Activated CD8-positive, alpha-beta memory T cell treated with anti-CD3 and anti-CD28 coated beads for 4 hours (primary cell): ENCODE results near the gene CNKSR1.

Experiments used
- DNase-seq, 2 donors: peaks; one replicate each; pipeline ENCODE4 v3.0.0-alpha.2; 2020; ENCODE audit warnings: low read depth in 2 of 2

The CNKSR1 gene, protein sequence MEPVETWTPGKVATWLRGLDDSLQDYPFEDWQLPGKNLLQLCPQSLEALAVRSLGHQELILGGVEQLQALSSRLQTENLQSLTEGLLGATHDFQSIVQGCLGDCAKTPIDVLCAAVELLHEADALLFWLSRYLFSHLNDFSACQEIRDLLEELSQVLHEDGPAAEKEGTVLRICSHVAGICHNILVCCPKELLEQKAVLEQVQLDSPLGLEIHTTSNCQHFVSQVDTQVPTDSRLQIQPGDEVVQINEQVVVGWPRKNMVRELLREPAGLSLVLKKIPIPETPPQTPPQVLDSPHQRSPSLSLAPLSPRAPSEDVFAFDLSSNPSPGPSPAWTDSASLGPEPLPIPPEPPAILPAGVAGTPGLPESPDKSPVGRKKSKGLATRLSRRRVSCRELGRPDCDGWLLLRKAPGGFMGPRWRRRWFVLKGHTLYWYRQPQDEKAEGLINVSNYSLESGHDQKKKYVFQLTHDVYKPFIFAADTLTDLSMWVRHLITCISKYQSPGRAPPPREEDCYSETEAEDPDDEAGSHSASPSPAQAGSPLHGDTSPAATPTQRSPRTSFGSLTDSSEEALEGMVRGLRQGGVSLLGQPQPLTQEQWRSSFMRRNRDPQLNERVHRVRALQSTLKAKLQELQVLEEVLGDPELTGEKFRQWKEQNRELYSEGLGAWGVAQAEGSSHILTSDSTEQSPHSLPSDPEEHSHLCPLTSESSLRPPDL

DNA sequence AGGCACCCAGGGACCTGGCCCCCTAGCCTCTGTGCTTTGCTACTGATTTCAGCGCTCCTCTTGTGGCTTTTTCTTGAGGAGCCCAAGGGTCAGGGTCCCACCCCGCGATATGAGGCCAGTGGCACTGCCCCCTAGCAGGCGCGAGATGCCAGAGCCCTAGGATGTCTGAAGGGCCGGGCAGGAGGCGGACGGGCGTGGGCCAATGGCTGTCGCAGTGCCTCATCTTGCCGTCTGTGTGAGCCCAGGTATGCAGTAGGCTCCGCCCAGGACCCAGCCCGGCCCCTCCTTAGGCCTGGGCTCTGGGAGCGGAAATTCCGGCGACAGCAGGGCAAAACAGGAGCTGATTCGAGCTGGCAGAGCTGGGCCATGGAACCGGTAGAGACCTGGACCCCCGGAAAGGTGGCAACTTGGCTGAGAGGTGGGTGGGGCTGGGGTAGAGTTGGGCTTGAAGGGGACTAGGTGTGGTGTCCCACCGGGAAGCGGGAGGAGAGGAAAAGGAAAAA lies at the start of gene CNKSR1:
Gene CNKSR1 (plus strand): TSS at position 310 of the 503 bp plus-strand sequence. CDS start 57 bp downstream, at position 367.
- DNase-seq = no peak

DNA sequence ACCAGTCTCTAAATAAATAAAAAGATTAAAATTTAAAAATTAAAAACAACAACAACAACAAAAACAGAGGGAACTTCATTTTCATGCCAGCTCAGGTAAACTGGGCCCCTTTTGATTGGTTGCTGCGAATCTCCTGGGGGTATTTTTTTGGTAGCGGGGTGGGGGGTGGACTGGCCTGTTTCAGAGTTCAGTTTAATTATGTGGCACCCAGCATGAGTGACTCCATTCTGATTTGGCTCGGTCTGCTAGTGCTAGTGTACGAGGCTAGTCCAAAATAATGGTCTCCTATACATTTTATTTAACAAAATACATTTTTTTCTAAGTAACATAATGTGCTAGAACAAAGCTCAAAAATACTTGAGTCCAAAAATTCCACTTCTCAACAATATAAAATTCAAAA lies 47.5 kb upstream of the CNKSR1 start:
- no peak for DNase-seq

DNA sequence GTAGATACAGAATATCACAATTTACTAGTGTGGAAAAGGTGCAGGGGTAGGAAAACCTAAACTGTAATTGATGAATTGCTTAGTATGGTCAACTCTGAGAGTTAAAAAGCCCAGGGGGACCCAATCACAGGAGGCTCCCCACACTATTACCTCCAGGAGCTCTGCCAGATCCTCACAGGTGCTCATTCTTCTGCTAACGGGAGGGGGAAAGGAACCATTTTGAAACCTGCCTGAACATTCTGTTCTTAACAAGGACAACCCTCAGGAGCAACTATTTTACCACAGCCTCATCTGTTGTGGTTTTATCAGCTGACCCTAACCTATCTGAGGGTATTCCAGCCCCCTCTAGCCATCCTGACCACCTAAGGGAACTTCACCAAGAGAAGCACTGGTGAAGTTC lies 46.6 kb upstream of the CNKSR1 start:
- DNase-seq = no peak

DNA sequence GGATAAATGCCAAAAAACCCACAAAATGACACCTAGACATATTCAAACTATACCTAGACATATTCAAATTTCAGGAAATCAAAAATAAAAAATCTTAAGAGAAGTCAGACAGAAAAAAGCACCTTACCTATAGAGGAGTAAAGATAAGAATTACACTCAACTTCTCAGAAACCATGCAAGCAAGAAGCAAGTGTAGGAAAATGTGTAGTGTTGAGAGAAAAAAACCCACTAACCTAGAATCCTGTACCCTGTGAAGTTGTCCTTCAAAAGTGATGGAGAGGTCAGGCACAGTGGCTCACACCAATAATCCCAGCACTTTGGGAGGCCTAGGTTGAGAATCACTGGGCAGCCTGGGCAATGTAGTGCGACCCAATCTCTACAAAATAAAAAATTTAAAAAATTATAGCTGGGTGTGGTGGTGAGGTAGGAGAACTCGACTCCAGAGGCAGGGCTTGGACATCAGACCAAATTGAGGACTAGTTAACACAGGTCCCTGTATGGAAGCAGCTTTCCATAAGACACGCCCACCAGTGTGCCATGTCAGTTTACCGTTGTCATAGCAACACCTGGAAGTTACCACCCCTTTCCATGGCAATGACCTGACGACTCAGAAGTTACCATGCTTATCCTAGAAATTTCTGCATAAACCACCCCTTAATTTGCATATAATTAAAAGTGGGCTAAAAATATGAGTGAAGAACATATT lies 45.0 kb upstream of the CNKSR1 start:
- DNase-seq = no peak

DNA sequence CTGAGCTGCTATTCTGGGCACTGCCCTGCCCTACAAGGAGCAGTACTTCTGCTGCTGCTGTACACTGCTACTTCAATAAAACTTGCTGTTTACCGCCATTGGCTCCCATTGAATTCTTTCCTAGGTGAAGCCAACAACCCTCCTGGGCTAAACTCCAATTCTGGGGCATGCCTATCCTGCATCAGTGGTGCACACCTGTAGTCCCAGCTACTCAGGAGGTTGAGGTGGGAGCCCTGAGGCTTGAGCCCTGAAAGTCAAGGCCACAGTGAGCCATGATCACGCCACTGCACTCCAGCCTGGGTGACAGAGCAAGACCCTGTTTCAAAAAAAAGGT lies 44.5 kb upstream of the CNKSR1 start:
- DNase-seq = no peak

DNA sequence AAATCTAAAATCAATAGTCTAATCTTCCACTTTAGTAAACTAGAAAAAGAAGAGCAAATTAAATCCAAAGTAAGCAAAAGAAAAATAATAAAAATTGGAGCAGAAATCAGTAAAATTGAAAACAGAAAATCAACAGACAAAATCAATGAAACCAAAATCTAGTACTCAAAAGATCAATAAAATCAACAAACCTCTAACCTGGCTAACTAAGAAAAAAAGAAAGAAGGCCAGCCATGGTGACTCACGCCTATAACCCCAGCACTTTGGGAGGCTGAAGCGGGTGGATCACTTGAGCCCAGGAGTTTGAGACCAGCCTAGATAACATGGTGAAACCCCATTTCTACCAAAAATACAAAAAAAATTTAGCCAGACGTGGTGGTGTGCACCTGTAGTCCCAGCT lies 42.8 kb upstream of the CNKSR1 start:
- DNase-seq = no peak

DNA sequence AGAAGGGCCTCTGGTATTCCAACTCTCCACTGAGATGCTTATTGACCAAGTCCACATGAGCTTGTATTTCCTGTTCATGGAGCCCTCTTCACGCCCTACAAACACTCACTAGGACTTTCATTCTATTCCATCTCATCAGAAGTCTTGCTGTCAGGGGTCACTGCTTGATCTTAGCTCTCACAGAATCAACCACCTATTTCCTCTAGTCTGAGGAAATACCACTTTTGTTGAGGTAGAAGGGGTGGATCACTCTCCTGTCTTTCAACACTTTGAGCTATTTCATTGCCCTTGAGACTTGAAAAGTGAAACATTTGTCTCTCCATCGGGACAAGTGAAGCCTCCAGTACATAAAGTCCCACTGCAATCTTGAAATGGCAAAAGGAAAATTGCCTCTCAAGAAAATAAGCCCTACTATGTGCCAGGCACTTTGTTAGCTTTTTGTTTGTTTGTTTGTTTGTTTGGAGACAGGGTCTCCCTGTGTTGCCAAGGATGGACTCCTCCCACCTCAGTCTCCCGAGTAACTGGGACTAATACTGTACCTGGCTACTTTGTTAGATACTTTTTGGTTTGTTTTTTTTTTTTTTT lies 38.2 kb upstream of the CNKSR1 start:
- no peak for DNase-seq

DNA sequence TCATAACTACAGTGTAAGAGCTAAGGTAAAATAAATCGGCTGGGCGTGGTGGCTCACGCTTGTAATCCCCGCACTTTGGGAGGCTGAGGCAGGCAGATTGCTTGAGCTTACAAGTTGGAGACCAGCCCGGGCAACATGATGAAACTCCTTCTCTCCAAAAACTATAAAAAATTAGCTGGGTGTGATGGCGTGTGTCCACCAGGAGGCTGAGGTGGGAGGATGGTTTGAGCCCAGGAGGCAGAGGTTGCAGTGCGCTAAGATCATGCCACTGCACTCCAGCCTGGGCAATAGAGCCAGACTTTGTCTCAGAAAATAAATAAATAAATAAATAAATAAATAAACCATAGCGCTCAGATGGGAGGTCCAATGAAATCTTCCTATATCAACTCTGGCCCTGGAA lies 35.1 kb upstream of the CNKSR1 start:
- no peak for DNase-seq

DNA sequence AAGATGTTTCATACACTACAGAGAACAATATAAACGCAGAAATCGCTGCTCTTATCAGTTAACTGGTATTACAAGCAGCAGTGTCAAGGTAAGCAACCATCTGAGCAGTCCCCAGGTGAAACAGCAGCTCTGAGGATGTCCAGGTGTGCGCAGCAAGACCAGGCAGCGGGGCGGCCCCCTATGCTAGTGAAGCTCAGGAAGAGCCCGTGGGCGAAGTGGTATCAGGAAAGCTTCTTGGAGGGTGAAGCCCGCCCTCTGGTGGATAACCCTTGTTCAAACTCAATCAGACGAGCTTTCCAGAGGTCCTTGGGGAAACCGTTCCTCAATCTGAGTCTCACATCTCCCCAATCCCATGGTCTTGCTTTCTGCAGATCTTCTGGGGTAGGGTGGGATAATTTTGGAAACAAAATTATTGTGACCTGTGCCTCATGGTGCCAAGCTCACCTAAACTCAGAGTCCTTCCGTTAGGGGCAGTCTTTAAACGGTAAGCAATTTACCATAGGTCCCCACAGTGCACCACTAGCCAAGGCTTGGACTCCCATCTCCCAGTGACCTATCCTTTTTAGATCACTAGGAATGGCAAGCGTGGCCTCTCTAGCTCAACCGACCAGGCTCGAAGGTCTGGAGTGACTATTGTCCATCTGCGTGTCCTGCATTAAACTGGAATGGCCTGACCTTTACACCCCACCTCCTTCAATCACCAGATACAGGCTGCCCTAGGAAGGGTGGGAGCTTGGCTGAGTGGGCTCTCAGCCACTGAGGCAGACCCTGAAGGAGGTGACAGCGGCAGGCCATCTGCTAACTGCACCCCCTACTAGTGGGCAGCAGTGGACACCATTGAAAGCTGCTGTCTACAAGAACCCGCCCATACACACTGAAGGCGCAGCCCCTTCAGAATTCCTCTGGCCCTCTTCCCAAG lies 32.0 kb upstream of the CNKSR1 start:
- DNase-seq = peak; percentile 55 to 63

DNA sequence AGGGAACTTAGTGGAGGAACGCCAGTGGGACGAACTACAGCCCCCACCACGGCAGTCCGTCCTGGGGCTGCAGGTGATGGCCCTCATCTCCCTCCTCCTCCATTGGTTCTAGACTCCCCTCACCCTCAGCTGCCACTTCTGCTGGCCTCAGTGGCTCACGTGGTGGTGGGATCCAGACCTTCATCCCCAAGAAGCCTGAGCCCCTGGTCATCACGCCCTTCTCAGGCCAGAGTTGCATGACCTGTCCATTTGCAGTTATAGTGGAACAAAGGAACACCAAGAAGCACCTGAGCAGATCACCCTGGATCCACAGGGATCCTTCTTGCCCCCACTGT lies 31.4 kb upstream of the CNKSR1 start:
- no peak for DNase-seq

DNA sequence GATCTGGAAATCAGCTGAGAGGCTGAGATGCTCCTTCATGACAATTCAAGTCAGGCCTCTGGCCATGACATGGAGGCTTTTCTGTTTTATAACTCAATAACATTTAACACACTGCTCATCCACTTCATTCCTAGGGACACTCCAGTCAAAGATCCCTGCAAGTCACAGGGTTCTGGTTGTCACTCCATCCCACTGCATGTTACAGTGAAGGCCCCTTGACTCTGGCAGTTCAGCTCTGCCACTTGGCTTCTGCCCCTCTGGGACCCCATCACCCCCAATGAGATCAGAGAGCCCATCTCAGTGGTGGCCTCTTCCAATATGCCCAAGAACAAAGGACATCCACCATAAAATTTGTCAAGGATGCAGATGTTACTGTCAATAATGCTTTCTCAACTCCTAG lies 28.4 kb upstream of the CNKSR1 start:
- no peak for DNase-seq

DNA sequence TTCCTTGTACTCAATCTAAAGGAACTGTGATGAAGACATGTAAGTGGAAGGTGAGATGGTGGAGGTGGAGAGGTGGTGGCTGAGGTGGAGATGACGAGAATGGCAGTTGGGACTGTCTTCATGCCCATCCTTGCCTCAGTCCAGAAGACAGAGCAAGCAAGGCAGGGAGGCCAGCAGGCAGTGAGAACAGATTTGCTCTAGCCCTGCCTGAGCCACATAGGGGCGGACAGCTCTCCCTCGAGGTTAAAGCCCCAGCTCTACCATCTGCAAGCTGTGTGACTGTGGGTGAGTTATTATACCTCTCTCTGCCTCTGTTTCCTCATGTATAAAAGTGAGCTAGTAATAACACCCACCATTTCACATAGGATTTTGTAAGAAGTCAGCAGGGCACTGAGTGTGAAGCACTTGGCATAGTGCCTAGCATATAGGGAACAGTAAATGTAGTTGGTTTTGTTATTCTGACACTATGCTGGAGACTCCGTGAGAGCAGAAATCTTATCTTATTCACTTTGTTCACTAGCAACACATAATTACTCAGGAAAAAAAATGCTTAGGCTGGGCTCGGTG lies 23.2 kb upstream of the CNKSR1 start:
- DNase-seq = no peak

DNA sequence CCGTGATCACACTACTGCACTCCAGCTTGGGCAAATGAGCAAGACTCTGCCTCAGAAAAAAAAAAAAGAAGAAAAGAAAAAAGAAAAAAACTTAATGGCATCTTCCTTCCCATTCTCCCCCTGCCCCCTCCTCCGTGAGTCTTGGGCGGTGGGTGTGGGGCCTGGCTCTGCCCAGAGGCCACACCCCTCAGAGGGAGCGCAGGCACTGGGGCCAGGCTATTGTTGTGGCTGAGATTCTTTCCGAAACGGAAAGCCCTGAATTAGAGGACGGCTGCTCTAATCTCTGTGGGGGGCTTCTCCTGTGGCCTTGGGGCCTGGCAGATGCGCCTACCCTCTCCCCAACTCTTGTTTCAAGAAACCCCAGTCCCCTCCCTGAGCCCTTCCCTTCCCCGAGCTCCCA lies 22.5 kb upstream of the CNKSR1 start:
- DNase-seq = no peak

DNA sequence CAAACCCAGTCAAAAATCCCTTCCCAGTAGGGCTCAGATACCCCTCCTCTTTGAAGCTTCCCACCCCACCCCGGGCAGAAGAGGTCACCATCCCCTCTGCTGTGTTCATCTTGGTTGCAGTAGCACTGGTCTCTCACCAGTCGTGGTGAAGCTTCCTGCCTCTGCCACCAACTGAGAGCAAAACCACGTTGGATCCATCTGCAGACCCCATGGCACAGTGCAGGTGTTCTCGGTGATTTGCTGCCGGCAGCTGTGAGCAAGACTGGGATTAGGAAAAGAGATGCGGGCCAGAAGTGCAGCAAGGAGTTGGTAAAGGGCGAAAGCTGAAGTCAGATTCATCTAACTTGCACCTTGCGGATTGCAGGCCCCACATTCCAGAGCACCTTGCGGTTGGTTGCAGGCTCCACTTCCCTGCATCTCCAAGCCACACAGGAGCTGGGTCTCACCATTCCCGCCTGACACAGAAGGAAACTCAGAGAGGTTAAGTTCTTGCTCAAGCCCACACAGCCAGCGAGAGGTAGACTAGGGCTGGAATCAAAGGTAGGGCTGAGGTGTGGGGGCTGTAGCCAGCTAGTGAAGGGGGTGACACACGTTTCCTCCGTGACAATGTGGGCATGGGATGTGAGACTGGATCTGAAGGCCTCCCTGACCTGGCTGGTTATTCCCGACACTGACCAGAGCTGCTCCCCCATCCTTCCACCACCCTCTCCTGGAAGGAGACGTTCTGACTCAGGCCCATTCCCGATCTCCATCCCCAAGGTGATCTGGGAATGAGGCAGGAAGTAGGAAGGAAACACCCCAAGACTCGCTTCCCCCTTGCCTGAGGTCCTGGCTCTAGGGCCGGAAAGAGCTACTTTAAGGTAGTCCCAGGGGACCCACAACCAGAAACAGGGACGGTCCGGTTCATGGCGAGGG lies 21.7 kb upstream of the CNKSR1 start:
- DNase-seq = no peak

DNA sequence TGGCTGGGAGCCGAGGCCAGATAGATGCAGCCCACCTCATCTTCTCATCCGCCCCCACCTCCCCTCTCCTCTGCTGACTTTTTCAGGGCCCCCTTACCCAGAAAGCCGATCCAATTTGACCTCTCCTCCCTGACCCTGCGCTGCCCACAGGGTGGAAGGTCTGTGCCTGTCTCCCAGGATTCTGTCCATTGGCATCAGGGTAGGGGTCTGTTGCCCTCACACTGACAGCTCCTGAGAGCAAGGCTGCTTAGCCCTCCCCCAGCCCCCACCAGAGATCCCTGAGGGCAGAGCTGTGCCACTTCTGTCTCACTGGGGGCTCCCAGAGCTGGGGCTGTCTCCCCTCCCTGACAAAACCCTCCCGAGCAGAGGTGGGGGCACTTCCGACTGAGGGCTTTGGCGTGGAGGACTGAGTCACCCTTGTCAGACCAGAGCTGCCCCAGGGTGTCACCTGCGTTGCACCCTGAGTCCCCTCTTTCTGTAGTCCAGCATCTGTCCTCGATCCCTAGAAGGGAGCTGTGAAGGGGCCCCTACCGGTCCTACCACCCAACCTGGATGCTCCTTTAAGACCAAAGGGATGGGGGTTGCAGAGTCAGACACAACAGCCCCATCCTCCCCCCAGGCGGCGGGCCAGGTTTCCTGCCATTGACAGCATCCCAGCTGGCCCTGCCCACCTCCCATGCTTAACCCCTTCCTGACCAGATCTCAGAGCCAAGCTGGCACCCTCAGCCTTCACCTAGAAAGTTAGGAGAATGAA lies 20.8 kb upstream of the CNKSR1 start:
- no peak for DNase-seq

DNA sequence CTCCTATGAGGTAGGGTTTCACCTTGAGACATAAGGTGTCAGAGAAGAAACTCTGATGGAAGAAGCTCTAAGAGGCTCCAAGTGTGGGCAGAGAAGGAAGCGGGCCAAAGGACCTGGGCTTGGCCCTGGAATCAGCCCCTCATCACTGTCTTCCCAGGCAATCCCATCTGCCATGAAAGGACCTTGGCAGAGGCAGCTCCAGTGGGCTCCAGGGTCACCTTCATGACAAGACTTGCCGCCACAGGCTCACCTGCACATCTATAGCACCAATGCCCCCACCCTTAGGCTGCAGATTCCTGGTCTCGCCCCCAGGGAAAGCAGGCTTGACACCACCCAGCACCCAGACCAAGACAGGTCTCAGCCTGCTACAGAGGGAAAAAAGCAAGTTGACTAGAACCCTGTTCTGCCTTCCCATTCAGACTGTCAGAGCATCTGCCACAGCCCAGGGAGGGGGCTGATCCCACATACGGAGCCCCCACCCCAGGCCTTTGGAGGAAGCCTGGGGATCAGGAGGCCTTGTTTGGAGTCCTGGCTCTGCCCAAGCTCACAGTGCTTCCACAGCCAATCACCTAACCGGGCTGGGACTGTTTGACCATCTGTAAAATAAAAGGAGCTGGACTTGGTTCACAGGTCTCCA lies 18.9 kb upstream of the CNKSR1 start:
- no peak for DNase-seq

DNA sequence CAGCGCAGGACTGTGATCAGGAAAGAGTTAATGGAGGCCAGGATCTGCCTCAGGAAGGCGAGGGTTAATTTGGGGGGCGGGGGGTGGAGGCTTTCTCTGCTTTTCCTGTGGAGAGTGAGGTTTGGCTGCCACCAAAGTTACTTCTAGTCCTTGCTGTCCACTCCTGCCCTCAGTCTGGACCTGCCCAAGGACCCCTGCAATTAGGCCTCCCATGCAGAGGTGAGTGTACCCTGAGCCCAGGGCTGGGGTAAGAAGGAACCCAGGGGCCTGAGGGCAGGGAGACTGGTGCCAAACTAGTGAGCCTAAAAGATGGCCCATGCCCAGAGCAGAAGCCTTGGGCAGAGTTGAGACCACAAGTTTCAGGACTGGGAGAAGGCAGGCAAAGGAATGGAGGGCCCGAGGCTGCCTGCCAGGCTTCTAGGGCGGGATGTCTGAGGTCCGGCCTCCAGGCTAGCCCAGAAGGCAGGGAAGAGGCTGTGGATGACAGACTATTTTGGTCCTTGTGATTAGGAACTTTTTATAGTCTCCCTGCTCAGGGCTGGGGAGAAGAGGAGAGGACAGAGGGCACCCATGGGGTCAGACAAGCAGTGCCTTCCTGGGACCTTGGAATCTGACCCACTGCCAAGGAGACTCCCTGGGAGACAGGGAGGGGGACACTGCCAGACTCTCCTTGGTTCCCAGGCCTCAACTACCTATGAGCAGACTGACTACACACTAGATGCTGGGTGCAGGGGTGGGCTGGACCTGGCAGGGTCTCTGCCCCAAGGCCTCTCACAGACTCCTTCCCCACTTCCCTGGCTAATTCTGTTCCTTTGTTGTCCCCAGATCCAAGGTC lies 18.2 kb upstream of the CNKSR1 start, which contains the start of gene FAM110D:
Gene FAM110D (plus strand): TSS at position 172 of the 835 bp plus-strand sequence. CDS start 2,213 bp downstream, outside the sequence.
- DNase-seq = no peak

DNA sequence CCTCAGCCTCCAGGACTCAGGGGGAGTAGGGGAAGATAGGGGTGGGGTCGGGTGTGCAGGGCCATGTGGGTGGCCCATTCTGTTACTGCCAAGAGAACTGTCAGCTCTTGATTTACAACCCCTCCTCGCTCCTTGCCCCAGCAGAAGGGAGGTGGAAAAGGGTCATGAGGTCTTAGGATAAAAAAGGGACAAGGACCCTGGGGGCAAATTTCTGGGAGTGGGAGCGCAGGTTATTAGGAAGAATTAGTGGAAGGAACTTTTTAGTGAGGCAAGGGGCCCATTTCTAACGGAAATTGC lies 17.6 kb upstream of the CNKSR1 start:
- DNase-seq = no peak
